SH-SY5Y (cell line): ENCODE data around the gene CRABP2.

Experiments
- GATA2 ChIP-seq: IDR thresholded peaks from 2 replicates; pipeline ENCODE4 v1.6.1; 2011; ENCODE audit warnings: mild to moderate bottlenecking, low read depth, low read length
- GATA3 ChIP-seq: IDR thresholded peaks from 2 replicates; pipeline ENCODE4 v1.6.1; 2011; ENCODE audit warnings: low read depth, mild to moderate bottlenecking, low read length, moderate library complexity

DNA sequence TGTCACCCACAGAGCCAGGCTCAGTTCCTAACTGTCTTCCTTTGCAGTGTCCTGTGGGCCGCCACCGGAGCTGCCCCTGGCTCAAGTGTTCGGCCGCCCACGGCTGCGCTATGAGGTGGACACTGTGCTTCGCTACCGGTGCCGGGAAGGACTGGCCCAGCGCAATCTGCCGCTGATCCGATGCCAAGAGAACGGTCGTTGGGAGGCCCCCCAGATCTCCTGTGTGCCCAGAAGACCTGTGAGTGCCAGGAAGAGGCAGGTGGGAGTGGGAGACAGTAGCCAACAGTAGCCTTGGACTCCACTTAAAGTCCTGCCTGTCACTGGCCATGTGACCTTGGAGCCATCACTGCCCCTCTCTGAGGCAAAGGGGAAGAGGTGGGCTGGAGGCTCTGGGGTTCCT is 46.9 kb downstream of the CRABP2 start:
- TF ChIP-seq GATA3 (no peak), GATA2 (no peak)
